Testis (tissue), 3 donors: ENCODE data around the gene ARHGAP26. TPM values are rescaled to one million over a fixed set of nuclear protein-coding genes. Genes with fewer than 3 reads are reported as not detected.

Experiments
- DNase-seq: peaks from one replicate; pipeline ENCODE4 v3.0.0-alpha.2; 2019
- H3K27ac ChIP-seq, 2 donors: fragments of 200-600 bp; sonication (generic); one replicate each; pipeline ENCODE4 v1.5.1; 2019
- H3K27me3 ChIP-seq: fragments of 200-600 bp; sonication (generic); one replicate; pipeline ENCODE4 v1.5.1; 2019
- H3K36me3 ChIP-seq: fragments of 200-600 bp; sonication (generic); one replicate; pipeline ENCODE4 v1.5.1; 2017; ENCODE audit warnings: low read depth; ENCODE audit errors: missing control alignments
- H3K4me1 ChIP-seq: fragments of 200-600 bp; sonication (generic); one replicate; pipeline ENCODE4 v1.5.1; 2019
- H3K4me3 ChIP-seq, 2 donors: fragments of 200-600 bp; sonication (generic); one replicate each; pipeline ENCODE4 v1.5.1; 2017 to 2019
- H3K9me3 ChIP-seq: fragments of 200-600 bp; sonication (generic); one replicate; pipeline ENCODE4 v1.5.1; 2017
- CTCF ChIP-seq, 3 experiments: fragments of 450-650 bp in 2 of 3; fragments of 200-600 bp in 1 of 3; sonication (generic) in 1 of 3; IDR thresholded peaks; one replicate each; pipeline ENCODE4 v1.5.1; 2016 to 2019; ENCODE audit warnings: antibody characterized with exemption in 3 of 3, mild to moderate bottlenecking in 2 of 3, moderate library complexity in 1 of 3
- POLR2A ChIP-seq: fragments of 450-650 bp; IDR thresholded peaks from one replicate; pipeline ENCODE4 v1.6.1; 2017; ENCODE audit warnings: antibody characterized with exemption, mild to moderate bottlenecking, moderate library complexity
- WGBS, 2 donors: methylation state at CpG; one replicate each; pipeline ENCODE4 v1.1.5; 2018; 5-methylcytosine and 5-hydroxymethylcytosine counted together
- intact Hi-C: fragments of 100-400 bp; cut with DNase I; formaldehyde crosslinking; loops from one replicate; pipeline ENCODE4 v1.15.1; 2023; ENCODE audit warnings: low total_unique reads
- polyA plus RNA-seq: library from polyadenylated mRNA; stranded (reverse); fragments of 350-450 nt; fragmentation: Illumina TruSeq; extraction: RNeasy Lipid Tissue Mini Kit (QIAGEN cat#74804); gene quantifications from one replicate; pipeline ENCODE4 v1.2.3, GENCODE V29; 2014; ENCODE audit warnings: low read depth, low replicate concordance; ENCODE audit not compliant: insufficient read depth
- total RNA-seq, 2 donors: library from RNA; depleted of rRNA; stranded (reverse); fragments of >200 nt; gene quantifications; one replicate each; pipeline ENCODE4 v1.2.3, GENCODE V29; 2016

Gene ARHGAP26
- total and polyA plus RNA-seq, 3 donors from 2014 or later, result 33.8 to 98.7 (median 95.7) TPM

GRCh38 chr5:142942901-142943300, 172.7 kb downstream of the ARHGAP26 start:
- DNase-seq, result no peak
- WGBS, 2 donors, result 86 to 90% methylated on average over 4 of the region's 4 CpGs

DNA sequence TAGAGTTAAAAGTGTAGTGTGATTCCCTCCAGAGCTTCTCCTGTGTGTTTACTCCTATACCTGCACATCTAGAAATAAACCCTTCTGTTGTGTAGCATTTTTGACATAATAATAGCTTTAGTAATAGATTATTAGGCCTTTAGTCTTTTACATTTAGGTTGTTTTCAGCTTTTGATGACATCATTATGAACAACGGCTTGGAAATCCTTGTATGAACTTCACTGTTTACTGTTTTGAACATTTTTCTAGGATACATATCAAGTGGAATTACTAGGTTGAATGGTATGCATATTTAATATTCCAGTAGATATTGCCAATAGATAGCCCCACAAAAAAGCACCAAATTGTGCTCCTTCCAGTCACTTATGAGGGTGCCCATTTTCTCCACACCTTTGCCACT, 174.0 kb downstream of the ARHGAP26 start:
- no peak overlapping the region for H3K4me3 ChIP-seq
- intact Hi-C loops, result no loop called here
- H3K4me1 ChIP-seq, result peaks cover 22% of the 10 kb centered on the region
- H3K9me3 ChIP-seq, result no peaks in the 10 kb centered on the region
- DNase-seq, result no peak
- no peak overlapping the region for H3K27ac ChIP-seq
- H3K27me3 ChIP-seq, result no peaks in the 10 kb centered on the region
- 68 to 71% methylated on average over 1 of the region's 1 CpG for WGBS, 2 donors
- TF ChIP-seq POLR2A (no peak), CTCF (IDR thresholded peaks at IDR 0.05) (no peak)
- H3K36me3 ChIP-seq, result no peaks in the 10 kb centered on the region

More at GRCh38 chr5:142942901-142943300, 172.7 kb downstream of the ARHGAP26 start:
- intact Hi-C loops, result no loop called here
- Histone ChIP-seq H3K36me3 (no peaks in the 10 kb centered on the region), H3K27me3 (no peaks in the 10 kb centered on the region), H3K27ac (no peak overlapping the region), H3K9me3 (no peaks in the 10 kb centered on the region), H3K4me1 (peaks cover 31% of the 10 kb centered on the region), H3K4me3 (no peak overlapping the region)
- no peak for TF ChIP-seq CTCF (IDR thresholded peaks at IDR 0.05)
- no peak for TF ChIP-seq POLR2A

- H3K27me3 ChIP-seq, result no peaks in the 10 kb centered on the region
- no peaks in the 10 kb centered on the region for H3K36me3 ChIP-seq
- no peak overlapping the region for H3K4me3 ChIP-seq
- 43 to 64% methylated on average over 3 of the region's 3 CpGs for WGBS, 2 donors
- peak overlapping the region in 1 of 2 donors; percentile 32 for H3K27ac ChIP-seq
- DNase-seq, result no peak
- no peak for TF ChIP-seq CTCF (IDR thresholded peaks at IDR 0.05)
- no peak for TF ChIP-seq POLR2A
- intact Hi-C loops, result no loop called here
- H3K4me1 ChIP-seq, result peaks cover 22% of the 10 kb centered on the region
- no peaks in the 10 kb centered on the region for H3K9me3 ChIP-seq
Measured at GRCh38 chr5:142945321-142945720, 175.1 kb downstream of the ARHGAP26 start.

- H3K36me3 ChIP-seq, result no peaks in the 10 kb centered on the region
- no peak for DNase-seq
- no peak for TF ChIP-seq POLR2A
- no peak for TF ChIP-seq CTCF (IDR thresholded peaks at IDR 0.05)
- peaks cover 22% of the 10 kb centered on the region for H3K4me1 ChIP-seq
- intact Hi-C loops, result no loop called here
- no peaks in the 10 kb centered on the region for H3K9me3 ChIP-seq
- H3K27ac ChIP-seq, result no peak overlapping the region
- H3K4me3 ChIP-seq, result no peak overlapping the region
- no peaks in the 10 kb centered on the region for H3K27me3 ChIP-seq
Measured at GRCh38 chr5:142945845-142946244, 175.7 kb downstream of the ARHGAP26 start.
